ENCODE results near the gene TNNI2. TPM values are rescaled to one million over a fixed set of nuclear protein-coding genes. Genes with fewer than 3 reads are reported as not detected.

Gene TNNI2
- total RNA-seq, 2 donors from 2014 or later = not detected

DNA sequence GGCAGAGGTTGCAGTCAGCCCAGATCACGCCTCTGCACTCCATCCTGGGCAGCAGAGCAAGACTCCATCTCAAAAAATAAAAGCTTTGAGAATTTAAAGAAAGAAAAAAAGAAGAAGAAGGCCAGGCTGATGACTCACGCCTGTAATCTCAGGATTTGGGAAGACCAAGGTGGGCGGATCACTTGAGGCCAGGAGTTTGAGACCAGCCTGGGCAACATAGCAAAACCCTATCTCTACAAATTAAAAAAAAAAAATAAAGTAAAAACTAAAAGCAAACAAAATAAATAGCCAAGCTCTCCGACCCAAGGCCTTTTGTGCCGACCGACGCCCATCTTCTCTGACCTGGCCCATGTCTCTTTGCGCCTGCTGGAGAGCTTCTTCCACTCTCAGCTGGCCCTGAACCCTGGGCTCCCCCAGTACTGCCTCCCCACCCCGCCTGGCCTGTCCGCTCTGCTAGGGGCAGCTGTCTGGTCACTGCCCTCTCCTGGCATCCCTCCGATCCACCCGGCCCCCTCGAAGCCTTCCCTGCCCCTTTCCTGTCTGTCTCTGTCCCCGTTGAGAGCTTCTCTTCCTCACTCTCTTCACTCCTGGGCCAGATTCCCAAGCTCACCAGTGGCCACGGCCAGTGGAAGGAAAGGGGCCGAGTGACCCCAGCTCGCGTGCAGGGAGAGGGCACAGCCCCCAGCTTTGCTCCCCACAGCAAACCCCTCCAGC lies 9.3 kb downstream of the TNNI2 start:
- TF ChIP-seq, protein P1, sequence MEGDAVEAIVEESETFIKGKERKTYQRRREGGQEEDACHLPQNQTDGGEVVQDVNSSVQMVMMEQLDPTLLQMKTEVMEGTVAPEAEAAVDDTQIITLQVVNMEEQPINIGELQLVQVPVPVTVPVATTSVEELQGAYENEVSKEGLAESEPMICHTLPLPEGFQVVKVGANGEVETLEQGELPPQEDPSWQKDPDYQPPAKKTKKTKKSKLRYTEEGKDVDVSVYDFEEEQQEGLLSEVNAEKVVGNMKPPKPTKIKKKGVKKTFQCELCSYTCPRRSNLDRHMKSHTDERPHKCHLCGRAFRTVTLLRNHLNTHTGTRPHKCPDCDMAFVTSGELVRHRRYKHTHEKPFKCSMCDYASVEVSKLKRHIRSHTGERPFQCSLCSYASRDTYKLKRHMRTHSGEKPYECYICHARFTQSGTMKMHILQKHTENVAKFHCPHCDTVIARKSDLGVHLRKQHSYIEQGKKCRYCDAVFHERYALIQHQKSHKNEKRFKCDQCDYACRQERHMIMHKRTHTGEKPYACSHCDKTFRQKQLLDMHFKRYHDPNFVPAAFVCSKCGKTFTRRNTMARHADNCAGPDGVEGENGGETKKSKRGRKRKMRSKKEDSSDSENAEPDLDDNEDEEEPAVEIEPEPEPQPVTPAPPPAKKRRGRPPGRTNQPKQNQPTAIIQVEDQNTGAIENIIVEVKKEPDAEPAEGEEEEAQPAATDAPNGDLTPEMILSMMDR (conservative IDR thresholded peaks at IDR 0.05) = no peak
- no peak for DNase-seq
- H3K27ac Mint-ChIP-seq = no peak overlapping the region
- H3K9me3 ChIP-seq (ENCODE audit: control insufficient read depth, low read length) = no peaks in the 10 kb centered on the region
- no peaks in the 10 kb centered on the region for H3K4me1 Mint-ChIP-seq
- H3K27ac ChIP-seq (ENCODE audit: low read depth, low read length) = no peak overlapping the region
- peaks cover 2% of the 10 kb centered on the region for H3K27me3 Mint-ChIP-seq (ENCODE audit: insufficient read depth)
- no peak overlapping the region for H3K4me3 Mint-ChIP-seq
- no peaks in the 10 kb centered on the region for H3K9me3 Mint-ChIP-seq
- H3K36me3 Mint-ChIP-seq (ENCODE audit: low read depth) = no peaks in the 10 kb centered on the region
- H3K36me3 ChIP-seq (ENCODE audit: control insufficient read depth, insufficient read depth, low read length) = no peaks in the 10 kb centered on the region
- H3K4me1 ChIP-seq (ENCODE audit: control insufficient read depth, insufficient read depth, low read length) = no peaks in the 10 kb centered on the region
- WGBS, 2 experiments (ENCODE audit: insufficient coverage in 1 of 2, insufficient read length in 1 of 2) = 92% methylated on average over 17 of the region's 18 CpGs; no CpG with 5 or more reads in 1 of the 2 experiments
- H3K27me3 ChIP-seq (ENCODE audit: control insufficient read depth, insufficient read depth, low read length, poor library complexity, severe bottlenecking) = no peaks in the 10 kb centered on the region
- H3K9ac ChIP-seq (ENCODE audit: extremely low read depth, low read length, poor library complexity, severe bottlenecking) = no peak overlapping the region
- H3K4me3 ChIP-seq (ENCODE audit: low read length) = no peak overlapping the region

DNA sequence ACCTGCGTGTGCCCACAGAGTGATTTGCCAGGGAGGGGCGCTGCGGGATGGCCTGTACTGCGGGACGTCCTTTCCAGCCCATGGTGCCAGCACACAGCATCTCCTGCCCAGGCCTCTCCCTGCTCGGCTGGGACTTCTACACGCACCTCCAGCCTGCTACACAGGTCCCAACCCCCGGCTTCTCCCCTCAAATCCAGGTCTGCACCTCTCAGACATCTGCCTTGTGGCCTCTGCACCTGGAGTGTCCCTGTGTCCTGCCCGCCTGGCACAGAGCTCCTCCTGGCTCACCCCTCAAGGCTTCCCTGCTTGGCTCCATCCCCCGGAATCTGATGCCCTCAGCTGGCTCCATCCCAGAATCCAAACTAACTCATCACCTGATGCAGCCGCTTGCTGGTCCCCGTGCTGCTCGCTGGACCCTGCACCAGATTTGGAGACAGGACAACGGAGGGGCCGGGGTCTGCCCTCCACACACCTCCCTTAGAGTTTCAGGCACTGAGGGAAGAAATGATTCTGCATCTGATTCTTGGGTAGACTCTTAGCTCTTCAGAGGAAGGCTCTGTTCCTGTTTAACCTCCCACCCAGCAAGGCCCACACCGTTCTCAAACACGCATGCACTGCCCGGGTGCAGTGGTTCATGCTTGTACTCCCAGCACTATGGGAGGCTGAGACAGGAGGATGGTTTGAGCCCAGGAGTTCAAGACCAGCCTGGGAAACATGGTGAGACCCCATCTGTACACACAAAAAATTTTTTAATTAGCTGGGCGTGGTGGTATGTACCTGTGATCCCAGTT lies 10.1 kb downstream of the TNNI2 start:
- no peak for DNase-seq
- 89 to 92% methylated on average over 11 to 19 of the region's 19 CpGs for WGBS, 2 experiments (ENCODE audit: insufficient coverage in 1 of 2, insufficient read length in 1 of 2)

DNA sequence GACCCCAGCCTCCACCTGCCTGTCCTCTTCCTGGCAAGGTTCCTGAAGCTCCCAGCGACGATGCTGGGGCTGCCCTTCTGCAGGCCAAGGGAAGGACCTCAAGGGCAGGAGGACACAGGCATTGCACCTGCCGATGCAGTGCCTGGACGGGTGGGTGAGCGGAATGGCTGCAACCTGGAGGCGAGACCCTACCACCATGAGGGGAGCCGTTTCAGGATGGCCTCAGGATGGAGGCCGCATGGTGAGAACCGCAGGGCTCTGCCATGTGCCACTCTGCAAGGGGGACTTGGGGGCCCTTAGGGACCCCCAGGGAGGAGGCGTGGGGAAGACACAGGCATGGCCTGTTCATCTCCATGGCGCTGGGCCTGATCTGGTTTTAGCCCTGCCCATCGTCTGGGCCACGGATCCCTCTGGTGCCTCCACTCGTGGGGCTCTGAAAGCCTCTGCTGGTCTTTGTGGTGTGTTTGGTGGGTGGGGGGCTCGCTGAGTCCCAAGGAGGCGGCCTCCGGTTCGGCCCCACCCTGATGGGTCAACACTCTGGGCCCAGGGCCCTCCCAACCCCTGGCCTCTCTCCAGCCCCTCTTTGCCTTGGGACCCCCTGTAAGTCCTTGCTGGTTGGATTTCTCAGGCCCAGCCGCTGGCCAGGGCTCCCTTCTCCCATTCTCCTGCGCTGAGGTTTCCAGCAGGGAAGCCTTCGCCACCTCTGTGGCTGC lies 12.8 kb downstream of the TNNI2 start:
- Histone ChIP-seq H3K9ac (ENCODE audit: extremely low read depth, low read length, poor library complexity, severe bottlenecking) (no peak overlapping the region), H3K27ac (ENCODE audit: low read depth, low read length) (no peak overlapping the region), H3K4me1 (ENCODE audit: control insufficient read depth, insufficient read depth, low read length) (no peaks in the 10 kb centered on the region), H3K36me3 (ENCODE audit: control insufficient read depth, insufficient read depth, low read length) (no peaks in the 10 kb centered on the region), H3K27me3 (ENCODE audit: control insufficient read depth, insufficient read depth, low read length, poor library complexity, severe bottlenecking) (no peaks in the 10 kb centered on the region), H3K9me3 (ENCODE audit: control insufficient read depth, low read length) (no peaks in the 10 kb centered on the region), H3K4me3 (ENCODE audit: low read length) (no peak overlapping the region)
- Mint-ChIP-seq H3K27me3 (ENCODE audit: insufficient read depth) (no peaks in the 10 kb centered on the region), H3K27ac (no peak overlapping the region), H3K9me3 (no peaks in the 10 kb centered on the region), H3K4me3 (no peak overlapping the region), H3K36me3 (ENCODE audit: low read depth) (no peaks in the 10 kb centered on the region), H3K4me1 (no peaks in the 10 kb centered on the region)
- 92 to 93% methylated on average over 5 to 20 of the region's 21 CpGs for WGBS, 2 experiments (ENCODE audit: insufficient coverage in 1 of 2, insufficient read length in 1 of 2)
- DNase-seq = no peak
- TF ChIP-seq, protein P1 (conservative IDR thresholded peaks at IDR 0.05) = no peak

More for the DNA sequence above, 10.1 kb downstream of the TNNI2 start:
- H3K9me3 ChIP-seq (ENCODE audit: control insufficient read depth, low read length) = no peaks in the 10 kb centered on the region
- peaks cover 2% of the 10 kb centered on the region for H3K27me3 Mint-ChIP-seq (ENCODE audit: insufficient read depth)
- H3K9me3 Mint-ChIP-seq = no peaks in the 10 kb centered on the region
- H3K27me3 ChIP-seq (ENCODE audit: control insufficient read depth, insufficient read depth, low read length, poor library complexity, severe bottlenecking) = no peaks in the 10 kb centered on the region
- no peaks in the 10 kb centered on the region for H3K4me1 Mint-ChIP-seq
- H3K27ac Mint-ChIP-seq = no peak overlapping the region
- no peak overlapping the region for H3K4me3 ChIP-seq (ENCODE audit: low read length)
- TF ChIP-seq, protein P1 (conservative IDR thresholded peaks at IDR 0.05) = no peak
- H3K4me1 ChIP-seq (ENCODE audit: control insufficient read depth, insufficient read depth, low read length) = no peaks in the 10 kb centered on the region
- H3K9ac ChIP-seq (ENCODE audit: extremely low read depth, low read length, poor library complexity, severe bottlenecking) = no peak overlapping the region
- no peak overlapping the region for H3K27ac ChIP-seq (ENCODE audit: low read depth, low read length)
- H3K36me3 Mint-ChIP-seq (ENCODE audit: low read depth) = no peaks in the 10 kb centered on the region
- H3K36me3 ChIP-seq (ENCODE audit: control insufficient read depth, insufficient read depth, low read length) = no peaks in the 10 kb centered on the region
- no peak overlapping the region for H3K4me3 Mint-ChIP-seq

Data from endodermal cell (in vitro differentiated cells).